Measurements from ENCODE around the gene TGFBR3L.

- TF ChIP-seq CTCF (IDR thresholded peaks at IDR 0.05) (peak in 2 of 7 experiments; percentile 5 to 7), POLR2A (IDR thresholded peaks at IDR 0.05) (no peak)
These were observed 45.1 kb upstream of the TGFBR3L start for GRCh38 chr19:7869453-7869909.

All from body of pancreas (tissue), 4 donors.